ENCODE data around the gene RIC3.

RIC3 gene

GRCh38 chr11:8080069-8080670, 88.7 kb downstream of the RIC3 start:
- peaks cover 8% of the 10 kb centered on the region; the same call in 1 of the 2 replicates for H3K27me3 ChIP-seq (ENCODE audit: control insufficient read depth, low read length)
- no peak overlapping the region for H3K4me2 ChIP-seq (ENCODE audit: low read length)
- no peaks in the 10 kb centered on the region for H3K36me3 ChIP-seq (ENCODE audit: control insufficient read depth, low read length)
- H3K4me1 ChIP-seq (ENCODE audit: control insufficient read depth, low read length) = no peaks in the 10 kb centered on the region
- H3K9me3 ChIP-seq (ENCODE audit: control insufficient read depth, insufficient read depth, low read length) = no peaks in the 10 kb centered on the region
- no peak overlapping the region for H3K27ac ChIP-seq (ENCODE audit: low read depth, low read length)
- H4K20me1 ChIP-seq (ENCODE audit: control insufficient read depth, insufficient read depth, low read depth, low read length) = no peaks in the 10 kb centered on the region
- no peaks in the 10 kb centered on the region for H3K79me2 ChIP-seq (ENCODE audit: control insufficient read depth, low read length)
- TF ChIP-seq CTCF (IDR thresholded peaks at IDR 0.05; ENCODE audit: low read depth, low read length, poor library complexity, severe bottlenecking) = no peak
- no peak for TF ChIP-seq EZH2phosphoT487 (IDR thresholded peaks at IDR 0.05; ENCODE audit: borderline replicate concordance, low read length)
- H3F3A ChIP-seq (ENCODE audit: control insufficient read depth, insufficient read depth) = no peaks in the 10 kb centered on the region
- H3K4me3 ChIP-seq (ENCODE audit: low read length) = no peak overlapping the region
- no peaks in the 10 kb centered on the region for H3K9me2 ChIP-seq (replicated peaks; ENCODE audit: control insufficient read depth, low read length)

GRCh38 chr11:8079111-8079675, 89.6 kb downstream of the RIC3 start:
- no peaks in the 10 kb centered on the region for H3K79me2 ChIP-seq (ENCODE audit: control insufficient read depth, low read length)
- no peak overlapping the region for H3K4me2 ChIP-seq (ENCODE audit: low read length)
- H3K9me2 ChIP-seq (replicated peaks; ENCODE audit: control insufficient read depth, low read length) = no peaks in the 10 kb centered on the region
- H3F3A ChIP-seq (ENCODE audit: control insufficient read depth, insufficient read depth) = no peaks in the 10 kb centered on the region
- H3K27ac ChIP-seq (ENCODE audit: low read depth, low read length) = no peak overlapping the region
- H3K36me3 ChIP-seq (ENCODE audit: control insufficient read depth, low read length) = no peaks in the 10 kb centered on the region
- no peak overlapping the region for H3K4me3 ChIP-seq (ENCODE audit: low read length)
- no peaks in the 10 kb centered on the region for H4K20me1 ChIP-seq (ENCODE audit: control insufficient read depth, insufficient read depth, low read depth, low read length)
- TF ChIP-seq EZH2phosphoT487 (IDR thresholded peaks at IDR 0.05; ENCODE audit: borderline replicate concordance, low read length) (no peak), CTCF (IDR thresholded peaks at IDR 0.05; ENCODE audit: low read depth, low read length, poor library complexity, severe bottlenecking) (no peak)
- no peaks in the 10 kb centered on the region for H3K4me1 ChIP-seq (ENCODE audit: control insufficient read depth, low read length)
- H3K9me3 ChIP-seq (ENCODE audit: control insufficient read depth, insufficient read depth, low read length) = no peaks in the 10 kb centered on the region
- H3K27me3 ChIP-seq (ENCODE audit: control insufficient read depth, low read length) = peaks cover 5% of the 10 kb centered on the region; the same call in 1 of the 2 replicates

GRCh38 chr11:8075119-8075726, 93.6 kb downstream of the RIC3 start:
- Histone ChIP-seq H3K9me3 (ENCODE audit: control insufficient read depth, insufficient read depth, low read length) (no peaks in the 10 kb centered on the region), H3K4me2 (ENCODE audit: low read length) (no peak overlapping the region), H3K4me3 (ENCODE audit: low read length) (no peak overlapping the region), H3F3A (ENCODE audit: control insufficient read depth, insufficient read depth) (no peaks in the 10 kb centered on the region), H4K20me1 (ENCODE audit: control insufficient read depth, insufficient read depth, low read depth, low read length) (no peaks in the 10 kb centered on the region), H3K4me1 (ENCODE audit: control insufficient read depth, low read length) (peaks cover 6% of the 10 kb centered on the region), H3K27me3 (ENCODE audit: control insufficient read depth, low read length) (peaks cover 8% of the 10 kb centered on the region; the same call in 1 of the 2 replicates), H3K36me3 (ENCODE audit: control insufficient read depth, low read length) (no peaks in the 10 kb centered on the region), H3K9me2 (replicated peaks; ENCODE audit: control insufficient read depth, low read length) (no peaks in the 10 kb centered on the region), H3K27ac (ENCODE audit: low read depth, low read length) (no peak overlapping the region), H3K79me2 (ENCODE audit: control insufficient read depth, low read length) (no peaks in the 10 kb centered on the region)
- TF ChIP-seq EZH2phosphoT487 (IDR thresholded peaks at IDR 0.05; ENCODE audit: borderline replicate concordance, low read length) (no peak), CTCF (IDR thresholded peaks at IDR 0.05; ENCODE audit: low read depth, low read length, poor library complexity, severe bottlenecking) (no peak)

Measured in DOHH2 (cell line).